HEK293 (cell line): Measurements from ENCODE around the gene ZNF648.

Source experiments
- CTCF ChIA-PET: fragments of 350-600 bp; formaldehyde crosslinking; extraction: SDS; loops from one replicate; lab custom pipeline; 2021; ENCODE audit warnings: antibody characterized with exemption; lab: Yijun Ruan, JAX
- POLR2A ChIA-PET: fragments of 300-600 bp; formaldehyde crosslinking; extraction: SDS; loops from one replicate; lab custom pipeline; 2020; ENCODE audit warnings: antibody characterized with exemption, inconsistent platforms; lab: Yijun Ruan, JAX
- H3K27ac ChIP-seq: fragments of 200-500 bp; sonication (Bioruptor generic); 2 replicates; pipeline ENCODE4 v1.5.1; 2014; ENCODE audit warnings: low read depth, low read length, control low read depth, inconsistent platforms; ENCODE audit errors: extremely low read depth
- H3K36me3 ChIP-seq, 2 experiments: fragments of 200-500 bp in 1 of 2; sonication (Bioruptor generic) in 1 of 2; 1 replicate in 1 of 2; 2 replicates in 1 of 2; pipeline ENCODE4 v1.5.1; 2014 to 2017; ENCODE audit warnings: inconsistent platforms in 2 of 2, low read length in 2 of 2; ENCODE audit not compliant: control insufficient read depth in 2 of 2, insufficient read depth in 1 of 2
- H3K4me1 ChIP-seq: fragments of 200-500 bp; sonication (Bioruptor generic); 2 replicates; pipeline ENCODE4 v1.5.1; 2014; ENCODE audit warnings: mild to moderate bottlenecking, low read length, inconsistent platforms; ENCODE audit not compliant: control insufficient read depth, insufficient read depth
- H3K4me3 ChIP-seq: 2 replicates; pipeline ENCODE4 v1.5.1; 2011; ENCODE audit warnings: low read depth, mild to moderate bottlenecking, control low read depth, low read length, moderate library complexity
- H3K9me3 ChIP-seq: fragments of 200-500 bp; sonication (Bioruptor generic); 2 replicates; pipeline ENCODE4 v1.5.1; 2014; ENCODE audit warnings: low read depth, low read length, inconsistent platforms; ENCODE audit not compliant: control insufficient read depth, insufficient read depth
- BCL11B ChIP-seq: fragments of 450-650 bp; formaldehyde crosslinking; IDR thresholded peaks from 2 replicates; pipeline ENCODE4 v1.5.1; 2016; ENCODE audit warnings: low read depth, missing biosample characterization, missing genetic modification characterization
- EGR2 ChIP-seq: fragments of 450-650 bp; formaldehyde crosslinking; IDR thresholded peaks from 2 replicates; pipeline ENCODE4 v1.5.1; 2016; ENCODE audit warnings: low read depth, missing biosample characterization, missing genetic modification characterization
- GLIS1 ChIP-seq: fragments of 450-650 bp; formaldehyde crosslinking; IDR thresholded peaks from 2 replicates; pipeline ENCODE4 v1.5.1; 2016; ENCODE audit warnings: missing biosample characterization, missing genetic modification characterization
- GLIS2 ChIP-seq: fragments of 450-650 bp; formaldehyde crosslinking; IDR thresholded peaks from 2 replicates; pipeline ENCODE4 v1.5.1; 2016; ENCODE audit warnings: missing biosample characterization, missing genetic modification characterization
- IKZF3 ChIP-seq: fragments of 450-650 bp; IDR thresholded peaks from 2 replicates; pipeline ENCODE4 v1.5.0; 2018; ENCODE audit warnings: missing biosample characterization, mild to moderate bottlenecking, missing genetic modification characterization, moderate library complexity
- KLF7 ChIP-seq: fragments of 450-650 bp; formaldehyde crosslinking; IDR thresholded peaks from 2 replicates; pipeline ENCODE4 v1.5.1; 2016; ENCODE audit warnings: missing biosample characterization, missing genetic modification characterization, borderline replicate concordance
- KLF9 ChIP-seq: fragments of 450-650 bp; formaldehyde crosslinking; IDR thresholded peaks from 2 replicates; pipeline ENCODE4 v1.5.1; 2016; ENCODE audit warnings: missing biosample characterization, missing genetic modification characterization, low read depth
- MZF1 ChIP-seq: fragments of 450-650 bp; formaldehyde crosslinking; IDR thresholded peaks from 2 replicates; pipeline ENCODE4 v1.5.1; 2017; ENCODE audit warnings: missing biosample characterization, missing genetic modification characterization, borderline replicate concordance
- SCRT1 ChIP-seq: fragments of 450-650 bp; formaldehyde crosslinking; IDR thresholded peaks from 2 replicates; pipeline ENCODE4 v1.5.1; 2016; ENCODE audit warnings: missing biosample characterization, missing genetic modification characterization, borderline replicate concordance
- SCRT2 ChIP-seq: fragments of 450-650 bp; formaldehyde crosslinking; IDR thresholded peaks from 2 replicates; pipeline ENCODE4 v1.5.1; 2016; ENCODE audit warnings: missing biosample characterization, missing genetic modification characterization
- SP2 ChIP-seq: fragments of 450-650 bp; formaldehyde crosslinking; IDR thresholded peaks from 2 replicates; pipeline ENCODE4 v1.5.1; 2016; ENCODE audit warnings: missing biosample characterization, missing genetic modification characterization
- SP7 ChIP-seq: fragments of 450-650 bp; formaldehyde crosslinking; IDR thresholded peaks from 2 replicates; pipeline ENCODE4 v1.5.1; 2016; ENCODE audit warnings: missing biosample characterization, missing genetic modification characterization
- ZFP3 ChIP-seq: fragments of 450-650 bp; formaldehyde crosslinking; IDR thresholded peaks from 2 replicates; pipeline ENCODE4 v1.5.1; 2016; ENCODE audit warnings: low read depth, missing biosample characterization, missing genetic modification characterization
- ZFP41 ChIP-seq: fragments of 450-650 bp; formaldehyde crosslinking; IDR thresholded peaks from 2 replicates; pipeline ENCODE4 v1.5.1; 2016; ENCODE audit warnings: missing biosample characterization, missing genetic modification characterization, borderline replicate concordance
- ZIC2 ChIP-seq: fragments of 450-650 bp; formaldehyde crosslinking; IDR thresholded peaks from 2 replicates; pipeline ENCODE4 v1.5.1; 2016; ENCODE audit warnings: missing biosample characterization, missing genetic modification characterization
- ZNF140 ChIP-seq: fragments of 450-650 bp; formaldehyde crosslinking; IDR thresholded peaks from 2 replicates; pipeline ENCODE4 v1.5.1; 2016; ENCODE audit warnings: missing biosample characterization, missing genetic modification characterization
- ZNF202 ChIP-seq: fragments of 450-650 bp; formaldehyde crosslinking; IDR thresholded peaks from 2 replicates; pipeline ENCODE4 v1.5.1; 2016; ENCODE audit warnings: missing biosample characterization, missing genetic modification characterization, borderline replicate concordance
- ZNF26 ChIP-seq: fragments of 450-650 bp; formaldehyde crosslinking; IDR thresholded peaks from 2 replicates; pipeline ENCODE4 v1.5.1; 2016; ENCODE audit warnings: missing biosample characterization, missing genetic modification characterization
- ZNF404 ChIP-seq: fragments of 450-650 bp; formaldehyde crosslinking; IDR thresholded peaks from 2 replicates; pipeline ENCODE4 v1.5.1; 2017; ENCODE audit warnings: missing biosample characterization, missing genetic modification characterization
- ZNF544 ChIP-seq: fragments of 450-650 bp; formaldehyde crosslinking; IDR thresholded peaks from 2 replicates; pipeline ENCODE4 v1.5.0; 2017; ENCODE audit warnings: missing biosample characterization, missing genetic modification characterization
- ZNF558 ChIP-seq: fragments of 450-650 bp; formaldehyde crosslinking; IDR thresholded peaks from 2 replicates; pipeline ENCODE4 v1.5.1; 2016; ENCODE audit warnings: missing biosample characterization, missing genetic modification characterization
- ZNF629 ChIP-seq: fragments of 450-650 bp; formaldehyde crosslinking; IDR thresholded peaks from 2 replicates; pipeline ENCODE4 v1.5.1; 2017; ENCODE audit warnings: missing biosample characterization, missing genetic modification characterization
- ZNF660 ChIP-seq: fragments of 450-650 bp; IDR thresholded peaks from 2 replicates; pipeline ENCODE4 v1.5.1; 2018; ENCODE audit warnings: missing biosample characterization, mild to moderate bottlenecking, missing genetic modification characterization
- ZNF791 ChIP-seq: fragments of 450-650 bp; formaldehyde crosslinking; IDR thresholded peaks from 2 replicates; pipeline ENCODE4 v1.5.1; 2016; ENCODE audit warnings: missing biosample characterization, missing genetic modification characterization
- ZNF843 ChIP-seq: fragments of 450-650 bp; formaldehyde crosslinking; IDR thresholded peaks from 2 replicates; pipeline ENCODE4 v1.5.1; 2016; ENCODE audit warnings: missing biosample characterization, missing genetic modification characterization
- ZSCAN23 ChIP-seq: fragments of 450-650 bp; formaldehyde crosslinking; IDR thresholded peaks from 2 replicates; pipeline ENCODE4 v1.5.1; 2016; ENCODE audit warnings: missing biosample characterization, missing genetic modification characterization
- ZSCAN30 ChIP-seq: fragments of 450-650 bp; IDR thresholded peaks from 2 replicates; pipeline ENCODE4 v1.5.1; 2018; ENCODE audit warnings: missing biosample characterization, mild to moderate bottlenecking, missing genetic modification characterization, moderate library complexity
- ZXDB ChIP-seq: fragments of 450-650 bp; formaldehyde crosslinking; IDR thresholded peaks from 2 replicates; pipeline ENCODE4 v1.5.1; 2016; ENCODE audit warnings: missing biosample characterization, missing genetic modification characterization

The ZNF648 gene

GRCh38 chr1:182084487-182085316 is 23.2 kb upstream of the ZNF648 start (continued):
- TF ChIP-seq ZNF791 (no peak), ZSCAN30 (peak; percentile 73; the same call in 1 of the 2 replicates), SP7 (tag by site-specific recombination) (no peak), ZIC2 (peak; percentile 32; the same call in 1 of the 2 replicates), ZXDB (no peak), ZFP41 (tag by site-specific recombination) (no peak), EGR2 (tag by site-specific recombination) (no peak), SCRT1 (tag by site-specific recombination) (peak; percentile 69; the same call in 1 of the 2 replicates), ZFP3 (tag by site-specific recombination) (no peak), GLIS1 (tag by site-specific recombination) (0 out of 2 replicates have a peak, but pooled peaks have one; percentile 30), MZF1 (tag by site-specific recombination) (no peak), SCRT2 (peak; percentile 96), ZNF140 (tag by site-specific recombination) (no peak), ZNF629 (tag by site-specific recombination) (no peak)

GRCh38 chr1:182083851-182084486 is 22.5 kb upstream of the ZNF648 start:
- TF ChIP-seq ZNF544 (no peak), KLF7 (tag by site-specific recombination) (no peak), SP2 (tag by site-specific recombination) (no peak), ZNF26 (tag by site-specific recombination) (no peak), ZNF558 (tag by site-specific recombination) (no peak), BCL11B (tag by site-specific recombination) (no peak), ZNF202 (tag by site-specific recombination) (no peak), IKZF3 (no peak), ZSCAN23 (no peak), ZNF843 (tag by site-specific recombination) (no peak), ZNF404 (tag by site-specific recombination) (no peak), GLIS2 (no peak), SCRT2 (no peak), ZFP41 (tag by site-specific recombination) (no peak), ZNF660 (tag by site-specific recombination) (no peak), KLF9 (tag by site-specific recombination) (no peak)
- Histone ChIP-seq H3K27ac (no peak overlapping the region), H3K9me3 (no peaks in the 10 kb centered on the region), H3K36me3 (no peaks in the 10 kb centered on the region), H3K4me1 (no peaks in the 10 kb centered on the region), H3K4me3 (no peak overlapping the region)
- ChIA-PET POLR2A (no interaction called here), CTCF (interaction anchor here (0.6 to 4.9 kb wide), 23 partner anchors 8 to 1168 kb away, joined by 3 to 80 read pairs (median 6); no protein-coding TSS in a partner anchor)
